HepG2 (cell line): ENCODE data around the gene UQCC5. TPM values are rescaled to one million over a fixed set of nuclear protein-coding genes. Genes with fewer than 3 reads are reported as not detected.

Experiments
- ASH2L ChIP-seq: fragments of 300-600, 200-600 bp; sonication (generic); IDR thresholded peaks from 2 replicates; pipeline ENCODE4 v1.7.0; 2017; ENCODE audit warnings: low read depth, mild to moderate bottlenecking, moderate library complexity, mixed read lengths, low read length; ENCODE audit not compliant: insufficient read length
- ELF3 ChIP-seq: IDR thresholded peaks from 2 replicates; pipeline ENCODE4 v1.6.1; 2016; ENCODE audit warnings: missing genetic modification reagents, missing compliant biosample characterization
- EZH2 ChIP-seq: conservative IDR thresholded peaks from 2 replicates; pipeline ENCODE4 v1.6.1; 2012; ENCODE audit warnings: mild to moderate bottlenecking, low read depth, low read length, moderate library complexity
- FOXK1 ChIP-seq: sonication (generic); formaldehyde crosslinking; IDR thresholded peaks from 2 replicates; pipeline ENCODE4 v1.4.0; 2020; ENCODE audit warnings: low read depth, missing genetic modification reagents, borderline replicate concordance
- GFI1 ChIP-seq: sonication (generic); formaldehyde crosslinking; IDR thresholded peaks from 2 replicates; pipeline ENCODE4 v1.5.0; 2020; ENCODE audit warnings: missing genetic modification reagents, mild to moderate bottlenecking, borderline replicate concordance
- GPBP1L1 ChIP-seq: sonication (generic); formaldehyde crosslinking; IDR thresholded peaks from 2 replicates; pipeline ENCODE4 v1.5.0; 2020; ENCODE audit warnings: mild to moderate bottlenecking, missing genetic modification reagents
- MAFG ChIP-seq: sonication (generic); formaldehyde crosslinking; IDR thresholded peaks from 2 replicates; pipeline ENCODE4 v1.5.1; 2020; ENCODE audit warnings: mild to moderate bottlenecking, missing genetic modification reagents
- MBD4 ChIP-seq: IDR thresholded peaks from 2 replicates; pipeline ENCODE4 v1.6.1; 2012; ENCODE audit warnings: low read length, inconsistent platforms, borderline replicate concordance
- MLX ChIP-seq: IDR thresholded peaks from 2 replicates; pipeline ENCODE4 v1.6.1; 2016
- NRL ChIP-seq: sonication (generic); formaldehyde crosslinking; IDR thresholded peaks from 2 replicates; pipeline ENCODE4 v1.5.0; 2020; ENCODE audit warnings: missing genetic modification reagents, mild to moderate bottlenecking, moderate library complexity, borderline replicate concordance
- PBX2 ChIP-seq: IDR thresholded peaks from 2 replicates; pipeline ENCODE4 v1.6.1; 2016; ENCODE audit warnings: control low read depth
- PHF21A ChIP-seq: sonication (generic); formaldehyde crosslinking; IDR thresholded peaks from 2 replicates; pipeline ENCODE4 v1.5.0; 2020; ENCODE audit warnings: mild to moderate bottlenecking, missing genetic modification reagents
- PTBP1 ChIP-seq: fragments of 200-400 bp; formaldehyde crosslinking; IDR thresholded peaks from 2 replicates; pipeline ENCODE4 v1.6.1; 2018; ENCODE audit warnings: low read length, low read depth; ENCODE audit not compliant: poor library complexity, severe bottlenecking
- RARA ChIP-seq: IDR thresholded peaks from 2 replicates; pipeline ENCODE4 v1.6.1; 2016; ENCODE audit warnings: missing genetic modification reagents, missing compliant biosample characterization
- SALL2 ChIP-seq: sonication (generic); formaldehyde crosslinking; IDR thresholded peaks from 2 replicates; pipeline ENCODE4 v1.8.1; 2023; ENCODE audit warnings: mild to moderate bottlenecking, missing genetic modification reagents, inconsistent platforms
- SIN3B ChIP-seq: fragments of 150-350 bp; IDR thresholded peaks from 2 replicates; pipeline ENCODE4 v1.6.1; 2014; ENCODE audit warnings: low read length
- SOX6 ChIP-seq, 2 experiments: fragments of 450-650 bp in 1 of 2; sonication (generic) in 1 of 2; formaldehyde crosslinking in 1 of 2; IDR thresholded peaks; 2 replicates each; pipeline versions ENCODE4 v1.4.0 to v1.6.1; 2017 to 2020; ENCODE audit warnings: antibody characterized with exemption in 1 of 2, mild to moderate bottlenecking in 1 of 2, missing genetic modification reagents in 1 of 2
- SP2 ChIP-seq: sonication (generic); formaldehyde crosslinking; IDR thresholded peaks from 2 replicates; pipeline ENCODE4 v1.5.1; 2020; ENCODE audit warnings: mild to moderate bottlenecking, missing genetic modification reagents
- XBP1 ChIP-seq: sonication (generic); formaldehyde crosslinking; IDR thresholded peaks from 2 replicates; pipeline ENCODE4 v1.5.0; 2020; ENCODE audit warnings: missing genetic modification reagents
- ZBTB21 ChIP-seq: sonication (generic); formaldehyde crosslinking; IDR thresholded peaks from 2 replicates; pipeline ENCODE4 v1.4.0; 2020; ENCODE audit warnings: missing genetic modification reagents
- ZBTB4 ChIP-seq: sonication (generic); formaldehyde crosslinking; IDR thresholded peaks from 2 replicates; pipeline ENCODE4 v1.4.0; 2020; ENCODE audit warnings: missing genetic modification reagents, mild to moderate bottlenecking, borderline replicate concordance
- ZNF282 ChIP-seq: fragments of 450-650 bp; IDR thresholded peaks from 2 replicates; pipeline ENCODE4 v1.6.1; 2018; ENCODE audit not compliant: partially characterized antibody
- ZNF547 ChIP-seq: sonication (generic); formaldehyde crosslinking; IDR thresholded peaks from 2 replicates; pipeline ENCODE4 v1.5.1; 2020; ENCODE audit warnings: mild to moderate bottlenecking, missing genetic modification reagents
- ZNF570 ChIP-seq: sonication (generic); formaldehyde crosslinking; IDR thresholded peaks from 2 replicates; pipeline ENCODE4 v1.4.0; 2020; ENCODE audit warnings: mild to moderate bottlenecking, missing genetic modification reagents, borderline replicate concordance
- ZNF619 ChIP-seq: sonication (generic); formaldehyde crosslinking; IDR thresholded peaks from 2 replicates; pipeline ENCODE4 v1.4.0; 2020; ENCODE audit warnings: mild to moderate bottlenecking, missing genetic modification reagents
- ZNF724P ChIP-seq: sonication (generic); formaldehyde crosslinking; IDR thresholded peaks from 2 replicates; pipeline ENCODE4 v1.8.0; 2022; ENCODE audit warnings: missing genetic modification reagents, borderline replicate concordance
- ZNF775 ChIP-seq: sonication (generic); formaldehyde crosslinking; IDR thresholded peaks from 2 replicates; pipeline ENCODE4 v1.4.0; 2020; ENCODE audit warnings: missing genetic modification reagents, mild to moderate bottlenecking, moderate library complexity, borderline replicate concordance
- ZNF777 ChIP-seq: sonication (generic); formaldehyde crosslinking; IDR thresholded peaks from 2 replicates; pipeline ENCODE4 v1.4.0; 2020; ENCODE audit warnings: missing genetic modification reagents
- polyA plus RNA-seq, 8 experiments: library from polyadenylated mRNA; depleted of rRNA in 3 of 8; stranded (reverse) in 7 of 8; unstranded in 1 of 8; fragments of >200 nt; fragmentation: Illumina TruSeq in 4 of 8; extraction: Trizol in 4 of 8; gene quantifications; 2 replicates each; pipeline versions ENCODE4 v1.2.1 to v1.2.3, GENCODE V29; 2011 to 2016; ENCODE audit warnings: low read depth in 4 of 8, missing spikeins in 1 of 8, mixed read lengths in 1 of 8; ENCODE audit not compliant: insufficient read depth in 1 of 8
- total RNA-seq, 5 experiments: library from RNA; depleted of rRNA; stranded (reverse); fragments of >200 nt; fragmentation: Illumina TruSeq; extraction: Trizol; gene quantifications; 2 replicates each; pipeline ENCODE4 v1.2.3, GENCODE V29; 2016; ENCODE audit warnings: low read depth in 1 of 5

The UQCC5 gene
- total and polyA plus RNA-seq, 2 of the 13 experiments (the other 11 are each of a cell fraction or from before 2014, with no cell fraction given): 15.4 to 29.5 TPM

- TF ChIP-seq ZNF775: no peak
- no peak for TF ChIP-seq ZBTB21
- TF ChIP-seq ZNF547 (CRISPR knock-in tag): no peak
- TF ChIP-seq XBP1 (CRISPR knock-in tag): no peak
- TF ChIP-seq SIN3B: no peak
- TF ChIP-seq ZNF777 (CRISPR knock-in tag): no peak
- TF ChIP-seq SOX6 (IDR thresholded peaks at IDR 0.05): no peak
- TF ChIP-seq SOX6 (CRISPR knock-in tag; IDR thresholded peaks at IDR 0.05): no peak
- no peak for TF ChIP-seq MBD4
- no peak for TF ChIP-seq ZBTB4
- TF ChIP-seq MLX (CRISPR knock-in tag): no peak
- no peak for TF ChIP-seq ZNF570 (CRISPR knock-in tag)
- TF ChIP-seq FOXK1 (CRISPR knock-in tag): no peak
- no peak for TF ChIP-seq SALL2 (CRISPR knock-in tag)
- no peak for TF ChIP-seq ZNF619 (CRISPR knock-in tag)
- TF ChIP-seq NRL: no peak
- no peak for TF ChIP-seq SP2 (CRISPR knock-in tag)
- TF ChIP-seq ASH2L: no peak
- no peak for TF ChIP-seq PHF21A
- TF ChIP-seq RARA (CRISPR knock-in tag): no peak
- TF ChIP-seq PTBP1: no peak
- no peak for TF ChIP-seq ZNF282
- TF ChIP-seq ELF3 (CRISPR knock-in tag): no peak
- no peak for TF ChIP-seq MAFG (CRISPR knock-in tag)
- TF ChIP-seq PBX2 (CRISPR knock-in tag): no peak
- TF ChIP-seq ZNF724P (CRISPR knock-in tag): no peak
- no peak for TF ChIP-seq GPBP1L1 (CRISPR knock-in tag)
- TF ChIP-seq EZH2: no peak
- peak; percentile 42; the same call in 1 of the 2 replicates for TF ChIP-seq GFI1 (CRISPR knock-in tag)
Observed at GRCh38 chr3:52536112-52536368, 365 bp upstream of the UQCC5 start (continued).
